ENCODE measurements around the gene ANKZF1. TPM values are rescaled to one million over a fixed set of nuclear protein-coding genes. Genes with fewer than 3 reads are reported as not detected.

The ANKZF1 gene
- total and polyA plus RNA-seq, 2 of the 8 experiments (the other 6 are each of a cell fraction or from before 2014, with no cell fraction given) = 32.5 to 50.1 TPM

DNA sequence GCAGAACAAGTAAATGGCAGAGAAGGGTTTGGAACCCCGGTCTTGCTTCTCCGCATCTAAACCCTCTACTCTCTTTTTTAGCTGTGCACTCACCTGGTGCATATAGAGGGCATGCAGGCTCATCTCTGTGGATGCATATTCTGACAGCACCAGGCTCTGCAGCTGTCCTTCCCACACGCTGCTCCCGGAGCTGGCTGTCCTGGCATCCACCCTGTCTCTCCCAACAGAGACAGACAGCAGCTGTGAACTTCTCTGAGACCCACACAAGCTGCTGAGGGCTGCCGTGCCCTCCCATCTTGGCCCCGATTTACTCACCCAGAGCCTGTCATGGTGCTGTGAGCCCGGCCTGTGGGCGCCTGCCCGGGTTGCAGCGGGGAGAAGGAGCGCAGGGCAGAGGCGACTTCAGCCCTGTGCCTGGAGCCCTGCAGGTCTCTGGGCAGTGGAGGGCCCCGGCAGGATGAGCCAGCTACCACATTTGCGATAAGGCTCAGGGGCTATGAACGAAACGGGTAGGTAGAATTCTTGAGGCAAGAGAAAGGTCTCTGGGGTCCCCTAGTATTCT, 7.6 kb upstream of the ANKZF1 start:
- ChIA-PET POLR2A (ENCODE audit: partially characterized antibody) (interaction anchor here (2.0 to 14.0 kb wide), 4 partner anchors 12 to 26 kb away, joined by 8 to 190 read pairs (median 56); partner anchors contain the start of genes GLB1L, STK16, TUBA4A and TUBA4B), CTCF (ENCODE audit: partially characterized antibody) (interaction anchor here (0.6 to 2.2 kb wide), 4 partner anchors 47 to 77 kb away, joined by 3 to 8 read pairs (median 4); no protein-coding TSS in a partner anchor)
- Histone ChIP-seq H3K9ac (replicated peaks in 1 of 4; ENCODE audit: extremely low read depth in 1 of 4, low read depth in 3 of 4, low read length in 3 of 4) (no peak overlapping the region), H4K20me1 (replicated peaks in 1 of 2; ENCODE audit: control insufficient read depth in 1 of 2, insufficient read depth in 2 of 2, low read length in 2 of 2) (peaks cover 0 to 7% of the 10 kb centered on the region in 2 experiments), H2BK5ac (ENCODE audit: low read depth, low read length) (no peak overlapping the region), H3K56ac (replicated peaks; ENCODE audit: insufficient read length, low read depth, low read length) (no peak overlapping the region), H3K23ac (ENCODE audit: insufficient read length) (no peak overlapping the region), H2BK20ac (ENCODE audit: low read length) (no peak overlapping the region), H3K36me3 (ENCODE audit: control insufficient read depth in 2 of 4, insufficient read depth in 4 of 4, low read length in 3 of 4) (peaks cover 10 to 49% (median 35%) of the 10 kb centered on the region in 4 experiments; a peak in 6 of 8 replicates), H4K91ac (replicated peaks; ENCODE audit: insufficient read length, low read length) (no peak overlapping the region), H3K4me2 (ENCODE audit: insufficient read depth in 1 of 2, low read depth in 2 of 2, low read length in 2 of 2) (no peak overlapping the region), H3K18ac (ENCODE audit: extremely low read depth, low read length) (no peak overlapping the region), H3K79me1 (ENCODE audit: low read depth, low read length) (no peaks in the 10 kb centered on the region; the same call in 1 of the 2 replicates), H3K4ac (replicated peaks; ENCODE audit: insufficient read length, low read depth, low read length) (no peak overlapping the region), H3K27me3 (replicated peaks in 1 of 4; ENCODE audit: control insufficient read depth in 3 of 4, extremely low read depth in 1 of 4, insufficient read depth in 3 of 4, low read length in 3 of 4) (no peaks in the 10 kb centered on the region; a peak in 2 of 7 replicates), H3K23me2 (ENCODE audit: low read depth, low read length) (peaks cover 14% of the 10 kb centered on the region), H3K4me3 (ENCODE audit: extremely low read depth in 1 of 4, insufficient read depth in 2 of 4, low read depth in 3 of 4, low read length in 4 of 4) (no peak overlapping the region), H3K9me3 (ENCODE audit: insufficient read depth in 2 of 2, low read depth in 1 of 2, low read length in 1 of 2) (no peaks in the 10 kb centered on the region), H4K8ac (ENCODE audit: extremely low read depth, insufficient read depth, low read length) (no peak overlapping the region), H3K4me1 (replicated peaks in 1 of 4; ENCODE audit: control insufficient read depth in 3 of 4, insufficient read depth in 4 of 4, low read length in 3 of 4) (peaks cover 0 to 9% (median 6%) of the 10 kb centered on the region in 4 experiments; a peak in 3 of 7 replicates), H2BK120ac (replicated peaks; ENCODE audit: low read depth, low read length) (no peak overlapping the region), H3K27ac (ENCODE audit: low read depth, low read length) (no peak overlapping the region), H4K5ac (ENCODE audit: insufficient read length, low read depth, low read length) (no peak overlapping the region), H2AK5ac (ENCODE audit: low read depth, low read length) (no peak overlapping the region), H2BK15ac (ENCODE audit: low read length) (no peak overlapping the region), H2AFZ (ENCODE audit: low read length) (no peak overlapping the region), H2BK12ac (ENCODE audit: low read depth, low read length) (no peak overlapping the region), H3K14ac (ENCODE audit: insufficient read length) (no peak overlapping the region), H3K79me2 (ENCODE audit: control insufficient read depth in 1 of 2, insufficient read depth in 2 of 2, low read length in 2 of 2) (no peaks in the 10 kb centered on the region)
- DNase-seq (ENCODE audit: low read depth in 1 of 2, low spot score in 2 of 2) = no peak
- FAIRE-seq = no peak
- 95% methylated on average over 14 of the region's 16 CpGs; no CpG with 5 or more reads in 1 of the 2 experiments for WGBS, 2 experiments (ENCODE audit: extremely low coverage in 1 of 2, insufficient coverage in 1 of 2, insufficient read length in 1 of 2, insufficient replicate concordance in 2 of 2, low coverage in 1 of 2, low lambda C conversion rate in 2 of 2, missing lambda C conversion rate in 1 of 2)
- TF ChIP-seq, protein P1, sequence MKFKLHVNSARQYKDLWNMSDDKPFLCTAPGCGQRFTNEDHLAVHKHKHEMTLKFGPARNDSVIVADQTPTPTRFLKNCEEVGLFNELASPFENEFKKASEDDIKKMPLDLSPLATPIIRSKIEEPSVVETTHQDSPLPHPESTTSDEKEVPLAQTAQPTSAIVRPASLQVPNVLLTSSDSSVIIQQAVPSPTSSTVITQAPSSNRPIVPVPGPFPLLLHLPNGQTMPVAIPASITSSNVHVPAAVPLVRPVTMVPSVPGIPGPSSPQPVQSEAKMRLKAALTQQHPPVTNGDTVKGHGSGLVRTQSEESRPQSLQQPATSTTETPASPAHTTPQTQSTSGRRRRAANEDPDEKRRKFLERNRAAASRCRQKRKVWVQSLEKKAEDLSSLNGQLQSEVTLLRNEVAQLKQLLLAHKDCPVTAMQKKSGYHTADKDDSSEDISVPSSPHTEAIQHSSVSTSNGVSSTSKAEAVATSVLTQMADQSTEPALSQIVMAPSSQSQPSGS (IDR thresholded peaks at IDR 0.05; ENCODE audit: low read length) = no peak
- TF ChIP-seq SRF (IDR thresholded peaks at IDR 0.05; ENCODE audit: low read depth, low read length) (no peak), USF2 (IDR thresholded peaks at IDR 0.05; ENCODE audit: low read length) (no peak), KDM1A (IDR thresholded peaks at IDR 0.05; ENCODE audit: borderline replicate concordance, low read length) (no peak), SIX5 (IDR thresholded peaks at IDR 0.05; ENCODE audit: low read depth, low read length) (no peak), SIN3A (conservative IDR thresholded peaks at IDR 0.05 in 1 of 2, IDR thresholded peaks at IDR 0.05 in 1 of 2; ENCODE audit: low read depth in 1 of 2, low read length in 2 of 2) (no peak), BRCA1 (IDR thresholded peaks at IDR 0.05; ENCODE audit: low read depth, low read length) (no peak), NRF1 (IDR thresholded peaks at IDR 0.05; ENCODE audit: low read depth, low read length) (no peak)
- TF ChIP-seq, protein P2, sequence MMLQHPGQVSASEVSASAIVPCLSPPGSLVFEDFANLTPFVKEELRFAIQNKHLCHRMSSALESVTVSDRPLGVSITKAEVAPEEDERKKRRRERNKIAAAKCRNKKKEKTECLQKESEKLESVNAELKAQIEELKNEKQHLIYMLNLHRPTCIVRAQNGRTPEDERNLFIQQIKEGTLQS (IDR thresholded peaks at IDR 0.05; ENCODE audit: insufficient read depth, low read depth, low read length) = no peak
